BJ (cell line): ENCODE results near the gene CCDC9B. TPM values are rescaled to one million over a fixed set of nuclear protein-coding genes. Genes with fewer than 3 reads are reported as not detected.

Source experiments
- CTCF ChIA-PET: fragments of 350-600 bp; formaldehyde crosslinking; extraction: SDS; loops from one replicate; lab custom pipeline; 2021; ENCODE audit warnings: antibody characterized with exemption, inconsistent platforms; lab: Yijun Ruan, JAX
- POLR2A ChIA-PET: fragments of 300-600 bp; sonication (Branson Sonifier 250); formaldehyde crosslinking; extraction: SDS; loops from one replicate; lab custom pipeline; 2021; ENCODE audit warnings: antibody characterized with exemption; lab: Charles Lee
- DNase-seq: peaks from one replicate; pipeline ENCODE4 v3.0.0-alpha.2; 2011; ENCODE audit warnings: low read depth
- H3K27me3 ChIP-seq: 2 replicates; pipeline ENCODE4 v1.6.0; 2011; ENCODE audit warnings: low read length; ENCODE audit not compliant: control insufficient read depth, insufficient read depth
- H3K36me3 ChIP-seq: 2 replicates; pipeline ENCODE4 v1.5.1; 2011; ENCODE audit warnings: low read length; ENCODE audit not compliant: control insufficient read depth, insufficient read depth
- H3K4me3 ChIP-seq: 2 replicates; pipeline ENCODE4 v1.5.1; 2011; ENCODE audit warnings: low read depth, mild to moderate bottlenecking, control low read depth, low read length
- CTCF ChIP-seq: IDR thresholded peaks from 2 replicates; pipeline ENCODE4 v1.5.1; 2011; ENCODE audit warnings: low read depth, mild to moderate bottlenecking, control low read depth, inconsistent platforms, low read length, moderate library complexity; ENCODE audit not compliant: insufficient read depth
- polyA plus RNA-seq: library from polyadenylated mRNA; depleted of rRNA; stranded (reverse); fragments of >200 nt; gene quantifications from 2 replicates; pipeline ENCODE4 v1.2.3, GENCODE V29; 2011

CCDC9B gene
- polyA plus RNA-seq, 1 experiment: 5.0 TPM

GRCh38 chr15:40302981-40303380 is 37.8 kb downstream of the CCDC9B start:
- CTCF ChIA-PET: interaction anchor here (0.6 to 3.6 kb wide), 7 partner anchors 8 to 30 kb away, joined by 3 to 14 read pairs (median 6); no protein-coding TSS in a partner anchor
- no peak for TF ChIP-seq CTCF
- peaks cover 24% of the 10 kb centered on the region for H3K27me3 ChIP-seq
- POLR2A ChIA-PET: no interaction called here
- no peak overlapping the region for H3K4me3 ChIP-seq
- DNase-seq: no peak
- no peaks in the 10 kb centered on the region for H3K36me3 ChIP-seq

GRCh38 chr15:40302288-40302886 is 38.4 kb downstream of the CCDC9B start:
- no peak for DNase-seq
- H3K4me3 ChIP-seq: no peak overlapping the region
- POLR2A ChIA-PET: no interaction called here
- H3K27me3 ChIP-seq: peaks cover 24% of the 10 kb centered on the region
- no peak for TF ChIP-seq CTCF
- H3K36me3 ChIP-seq: no peaks in the 10 kb centered on the region
- CTCF ChIA-PET: interaction anchor here (0.6 to 3.6 kb wide), 6 partner anchors 8 to 23 kb away, joined by 3 to 14 read pairs (median 8); no protein-coding TSS in a partner anchor

- H3K27me3 ChIP-seq: peaks cover 21% of the 10 kb centered on the region
- no peak for TF ChIP-seq CTCF
- no peaks in the 10 kb centered on the region for H3K36me3 ChIP-seq
- ChIA-PET CTCF (interaction anchor here (0.6 to 3.2 kb wide), 6 partner anchors 9 to 84 kb away, joined by 3 to 14 read pairs (median 4); no protein-coding TSS in a partner anchor), POLR2A (no interaction called here)
- no peak overlapping the region for H3K4me3 ChIP-seq
- no peak for DNase-seq
Measured at GRCh38 chr15:40301467-40302179, 39.1 kb downstream of the CCDC9B start.

GRCh38 chr15:40300771-40301170 is 40.0 kb downstream of the CCDC9B start:
- ChIA-PET CTCF (interaction anchor here (1.0 to 3.2 kb wide), 3 partner anchors 10 to 84 kb away, joined by 3 to 14 read pairs (median 3); no protein-coding TSS in a partner anchor), POLR2A (no interaction called here)
- Histone ChIP-seq H3K4me3 (no peak overlapping the region), H3K27me3 (peaks cover 23% of the 10 kb centered on the region), H3K36me3 (no peaks in the 10 kb centered on the region)
- DNase-seq: no peak
- no peak for TF ChIP-seq CTCF

GRCh38 chr15:40300367-40300766 is 40.4 kb downstream of the CCDC9B start:
- DNase-seq: no peak
- Histone ChIP-seq H3K36me3 (no peaks in the 10 kb centered on the region), H3K27me3 (peaks cover 24% of the 10 kb centered on the region), H3K4me3 (no peak overlapping the region)
- TF ChIP-seq CTCF: no peak
- CTCF ChIA-PET: no interaction called here
- POLR2A ChIA-PET: no interaction called here
